ENCODE data around the gene CD4.

DNA sequence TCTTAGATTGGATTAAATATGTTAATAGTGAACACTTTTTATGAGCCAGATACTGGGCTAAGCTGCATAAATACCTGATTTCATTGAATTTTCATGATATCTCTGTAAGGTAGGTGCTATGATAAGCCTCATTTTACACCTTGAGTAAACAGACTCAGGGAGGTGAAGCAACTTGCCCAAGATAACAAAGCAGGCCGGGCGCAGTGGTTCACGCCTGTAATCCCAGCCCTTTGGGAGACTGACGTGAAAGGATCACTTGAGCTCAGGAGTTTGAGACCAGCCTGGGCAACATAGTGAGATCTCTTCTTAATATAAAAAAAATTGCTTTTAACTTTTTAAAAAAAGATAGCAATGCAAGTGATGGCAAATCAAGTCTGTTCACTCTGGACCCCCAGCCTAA, 52.7 kb downstream of the CD4 start:
- no peak for TF ChIP-seq POLR2A (IDR thresholded peaks at IDR 0.05)
- TF ChIP-seq, protein P1, sequence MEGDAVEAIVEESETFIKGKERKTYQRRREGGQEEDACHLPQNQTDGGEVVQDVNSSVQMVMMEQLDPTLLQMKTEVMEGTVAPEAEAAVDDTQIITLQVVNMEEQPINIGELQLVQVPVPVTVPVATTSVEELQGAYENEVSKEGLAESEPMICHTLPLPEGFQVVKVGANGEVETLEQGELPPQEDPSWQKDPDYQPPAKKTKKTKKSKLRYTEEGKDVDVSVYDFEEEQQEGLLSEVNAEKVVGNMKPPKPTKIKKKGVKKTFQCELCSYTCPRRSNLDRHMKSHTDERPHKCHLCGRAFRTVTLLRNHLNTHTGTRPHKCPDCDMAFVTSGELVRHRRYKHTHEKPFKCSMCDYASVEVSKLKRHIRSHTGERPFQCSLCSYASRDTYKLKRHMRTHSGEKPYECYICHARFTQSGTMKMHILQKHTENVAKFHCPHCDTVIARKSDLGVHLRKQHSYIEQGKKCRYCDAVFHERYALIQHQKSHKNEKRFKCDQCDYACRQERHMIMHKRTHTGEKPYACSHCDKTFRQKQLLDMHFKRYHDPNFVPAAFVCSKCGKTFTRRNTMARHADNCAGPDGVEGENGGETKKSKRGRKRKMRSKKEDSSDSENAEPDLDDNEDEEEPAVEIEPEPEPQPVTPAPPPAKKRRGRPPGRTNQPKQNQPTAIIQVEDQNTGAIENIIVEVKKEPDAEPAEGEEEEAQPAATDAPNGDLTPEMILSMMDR (IDR thresholded peaks at IDR 0.05), result no peak
- TF ChIP-seq EP300 (IDR thresholded peaks at IDR 0.05; ENCODE audit: low read depth), result no peak
- no peak for TF ChIP-seq POLR2AphosphoS5 (IDR thresholded peaks at IDR 0.05)
